GM04503 (cell line): Measurements from ENCODE around the gene SHMT2.

Source experiments
- DNase-seq: peaks from one replicate; pipeline ENCODE4 v3.0.0-alpha.2; 2012; ENCODE audit warnings: low read depth

The SHMT2 gene

GRCh38 chr12:57229634-57230380 is at the start of gene SHMT2:
Gene SHMT2 (plus strand): TSS chr12:57229711. CDS start chr12:57229779, 68 bp downstream.
- peak; percentile 64 for DNase-seq

- no peak for DNase-seq
Measured at GRCh38 chr12:57180321-57180989, 49.1 kb upstream of the SHMT2 start.

GRCh38 chr12:57181072-57181471 is 48.4 kb upstream of the SHMT2 start:
- no peak for DNase-seq

- DNase-seq, result peak; percentile 35
Measured at GRCh38 chr12:57181561-57182155, 47.9 kb upstream of the SHMT2 start.

- DNase-seq, result no peak
Measured at GRCh38 chr12:57182918-57183575, 46.5 kb upstream of the SHMT2 start.

- DNase-seq, result no peak
Measured at GRCh38 chr12:57183939-57184725, 45.4 kb upstream of the SHMT2 start.

GRCh38 chr12:57185403-57185802 is 44.1 kb upstream of the SHMT2 start:
- DNase-seq, result no peak

GRCh38 chr12:57185906-57186508 is 43.5 kb upstream of the SHMT2 start:
- DNase-seq, result no peak

GRCh38 chr12:57187222-57188089 is 42.1 kb upstream of the SHMT2 start:
- no peak for DNase-seq

GRCh38 chr12:57188090-57188425 is 41.5 kb upstream of the SHMT2 start:
- no peak for DNase-seq

- no peak for DNase-seq
Measured at GRCh38 chr12:57190037-57190436, 39.5 kb upstream of the SHMT2 start.

- no peak for DNase-seq
Measured at GRCh38 chr12:57190821-57191220, 38.7 kb upstream of the SHMT2 start.

GRCh38 chr12:57191410-57191809 is 38.1 kb upstream of the SHMT2 start:
- no peak for DNase-seq

- DNase-seq, result no peak
Measured at GRCh38 chr12:57192920-57193319, 36.6 kb upstream of the SHMT2 start.

- DNase-seq, result no peak
Measured at GRCh38 chr12:57193706-57194245, 35.7 kb upstream of the SHMT2 start.

- DNase-seq, result no peak
Measured at GRCh38 chr12:57194253-57194652, 35.3 kb upstream of the SHMT2 start.

GRCh38 chr12:57195186-57195585 is 34.3 kb upstream of the SHMT2 start:
- DNase-seq, result no peak

- DNase-seq, result no peak
Measured at GRCh38 chr12:57195611-57196371, 33.7 kb upstream of the SHMT2 start.

GRCh38 chr12:57196439-57196838 is 33.1 kb upstream of the SHMT2 start:
- DNase-seq, result no peak

- no peak for DNase-seq
Measured at GRCh38 chr12:57196956-57197355, 32.6 kb upstream of the SHMT2 start.
